Activated gamma-delta T cell (primary cell): ENCODE measurements around the gene RALBP1.

Source experiments
- DNase-seq: peaks from one replicate; lab custom pipeline; 2025; lab: John Stamatoyannopoulos, UW

Gene RALBP1

DNA sequence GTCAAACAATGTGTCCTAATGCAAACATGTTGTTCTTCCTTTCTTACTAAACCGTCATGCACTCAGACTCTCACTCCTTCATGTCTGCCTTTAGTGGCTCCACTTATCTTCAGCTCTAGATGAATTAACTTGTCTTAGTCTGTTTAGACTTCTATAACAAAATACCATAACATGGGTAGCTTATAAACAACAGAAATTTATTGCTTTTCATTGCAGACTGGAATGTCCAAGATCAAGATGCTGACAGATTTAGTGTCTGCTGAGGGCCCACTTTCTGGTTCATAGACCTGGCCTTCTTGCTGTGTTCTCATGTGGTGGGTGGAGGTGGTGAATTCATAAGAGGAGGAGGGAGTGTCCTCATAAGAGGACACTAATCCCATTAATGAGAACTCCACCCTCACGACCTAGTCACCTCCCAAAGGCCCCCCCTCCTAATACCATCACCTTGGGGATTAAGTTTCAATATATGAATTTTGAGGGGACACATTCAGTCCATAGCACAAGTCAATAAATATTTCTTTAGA is 32.3 kb downstream of the RALBP1 start:
- DNase-seq = no peak

DNA sequence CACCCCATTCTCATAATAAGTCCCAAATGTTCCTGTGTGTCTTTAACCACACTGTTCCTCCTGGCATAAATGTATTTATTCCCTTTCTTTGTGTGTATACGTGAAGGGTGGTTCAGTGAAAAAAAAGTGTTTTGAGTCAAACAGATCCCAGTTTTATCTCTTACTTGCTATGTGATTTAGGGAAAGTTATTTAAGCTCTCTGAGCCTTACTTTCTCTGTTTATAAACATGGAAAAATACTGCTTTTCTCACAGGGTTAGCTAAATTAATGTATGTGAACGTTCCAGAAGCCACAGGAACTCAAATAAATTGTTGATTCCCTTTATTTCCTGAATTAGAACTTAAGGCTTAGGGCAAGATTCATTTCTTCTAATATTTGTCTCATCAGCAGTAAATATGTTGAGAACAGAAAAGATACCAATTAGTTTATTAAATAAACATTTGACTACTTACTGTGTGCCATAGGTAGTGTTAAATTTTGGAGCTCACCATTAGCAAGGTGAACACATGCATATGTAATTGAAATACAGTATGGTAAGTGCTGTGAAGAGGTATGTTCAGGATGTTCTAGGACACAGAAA is 33.2 kb downstream of the RALBP1 start:
- no peak for DNase-seq

- DNase-seq = no peak
These were observed 38.7 kb downstream of the RALBP1 start for GRCh38 chr18:9513971-9514512.

DNA sequence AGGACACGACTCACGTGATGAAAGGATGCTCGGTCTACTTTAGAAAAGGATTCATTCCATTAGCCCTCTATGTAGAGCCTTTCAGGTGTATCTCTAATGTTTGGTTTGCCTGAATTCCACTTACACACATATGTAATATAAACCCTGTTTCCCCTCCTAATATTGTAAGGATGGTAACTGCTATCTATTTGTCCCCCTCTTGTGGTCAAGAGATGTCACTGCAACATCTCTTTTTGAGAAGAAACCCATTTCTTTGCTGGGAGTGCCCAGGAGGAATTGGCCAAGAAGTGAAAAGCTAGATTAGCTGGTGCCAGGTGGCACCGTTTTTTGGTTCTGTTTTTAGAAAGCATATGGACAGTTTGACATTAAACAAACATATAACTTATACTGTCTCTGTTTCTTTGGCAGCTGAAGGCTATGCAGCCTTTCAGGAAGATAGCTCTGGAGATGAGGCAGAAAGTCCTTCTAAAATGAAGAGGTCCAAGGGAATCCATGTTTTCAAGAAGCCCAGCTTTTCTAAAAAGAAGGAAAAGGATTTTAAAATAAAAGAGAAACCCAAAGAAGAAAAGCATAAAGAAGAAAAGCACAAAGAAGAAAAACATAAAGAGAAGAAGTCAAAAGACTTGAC is 41.2 kb downstream of the RALBP1 start:
- no peak for DNase-seq

- DNase-seq = no peak
These were observed 42.6 kb downstream of the RALBP1 start for GRCh38 chr18:9517869-9518268.

DNA sequence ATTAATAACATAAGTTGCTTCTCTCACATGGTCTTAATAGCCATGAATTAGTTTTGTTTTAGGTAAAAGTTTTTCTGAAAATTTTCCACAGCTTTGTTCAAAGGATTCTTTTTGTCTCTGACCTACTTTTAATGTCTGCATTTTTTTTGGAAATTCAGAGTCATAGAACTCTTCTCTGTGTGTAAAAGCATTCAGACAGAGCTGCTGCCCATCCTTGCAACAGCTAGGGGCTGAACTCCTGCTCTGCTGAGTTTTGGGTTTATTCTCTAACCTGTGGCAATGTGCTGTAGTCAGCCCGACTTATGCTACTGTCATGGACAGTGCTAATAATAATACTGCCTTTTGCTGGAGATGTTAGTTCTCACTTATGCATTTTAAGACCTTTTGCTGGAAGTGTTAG is 44.1 kb downstream of the RALBP1 start:
- no peak for DNase-seq

DNA sequence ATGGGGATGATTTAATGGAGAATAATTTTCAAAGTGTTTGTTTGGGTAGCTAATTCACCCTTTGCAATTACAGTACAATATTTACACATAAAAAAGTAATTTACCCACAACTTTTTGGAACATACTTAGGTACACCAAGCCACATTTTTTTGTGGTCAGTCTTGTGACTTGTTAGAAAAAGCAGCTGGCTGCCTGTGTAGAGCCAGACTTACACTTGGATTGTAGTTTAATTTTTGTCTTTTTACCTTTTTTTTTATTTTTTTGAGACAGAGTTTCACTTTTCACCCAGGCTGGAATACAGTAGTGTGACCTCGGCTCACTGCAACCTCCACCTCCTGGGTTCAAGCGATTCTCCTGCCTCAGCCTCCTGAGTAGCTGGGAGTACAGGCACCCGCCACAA is 45.4 kb downstream of the RALBP1 start:
- no peak for DNase-seq

- no peak for DNase-seq
These were observed 46.5 kb downstream of the RALBP1 start for GRCh38 chr18:9521770-9522169.

DNA sequence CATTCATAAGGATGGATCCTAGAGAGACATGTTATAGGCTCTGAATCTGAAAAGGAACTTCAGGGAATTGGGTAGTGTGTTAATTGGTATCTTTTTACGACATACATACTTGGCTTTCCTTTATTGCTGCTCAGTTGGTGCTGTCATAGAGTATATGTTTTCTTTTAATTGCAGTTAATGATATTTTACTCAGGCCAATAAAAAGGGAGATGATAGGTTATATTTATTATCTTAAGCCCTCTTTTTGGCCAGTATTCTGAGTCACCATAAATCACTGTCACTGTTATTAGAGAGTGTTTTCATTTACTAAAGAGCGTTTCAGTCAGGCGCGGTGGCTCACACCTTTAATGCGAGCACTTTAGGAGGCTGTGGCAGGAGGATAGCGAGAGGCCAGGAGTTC is 47.6 kb downstream of the RALBP1 start:
- DNase-seq = no peak

DNA sequence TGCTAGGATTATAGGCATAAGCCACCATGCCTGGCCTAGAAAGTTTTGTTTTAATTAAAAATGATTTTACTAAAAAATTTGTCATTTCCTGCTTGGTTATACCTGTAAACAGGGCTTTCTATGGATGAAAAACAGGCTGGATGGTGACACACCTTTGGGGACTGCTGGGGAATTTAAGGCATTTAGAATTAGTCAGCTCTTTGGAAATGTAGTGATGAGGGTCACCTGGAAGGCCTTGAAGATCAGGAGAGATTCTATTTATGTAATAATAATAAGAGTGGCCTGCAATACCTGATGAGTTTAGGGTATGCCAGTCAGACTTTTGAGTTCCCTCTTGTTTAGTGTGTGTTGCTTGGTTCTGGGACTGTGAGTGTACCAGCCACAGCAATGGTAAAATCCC is 51.1 kb downstream of the RALBP1 start:
- DNase-seq = no peak

- DNase-seq = no peak
These were observed 55.1 kb downstream of the RALBP1 start for GRCh38 chr18:9530226-9531009.

DNA sequence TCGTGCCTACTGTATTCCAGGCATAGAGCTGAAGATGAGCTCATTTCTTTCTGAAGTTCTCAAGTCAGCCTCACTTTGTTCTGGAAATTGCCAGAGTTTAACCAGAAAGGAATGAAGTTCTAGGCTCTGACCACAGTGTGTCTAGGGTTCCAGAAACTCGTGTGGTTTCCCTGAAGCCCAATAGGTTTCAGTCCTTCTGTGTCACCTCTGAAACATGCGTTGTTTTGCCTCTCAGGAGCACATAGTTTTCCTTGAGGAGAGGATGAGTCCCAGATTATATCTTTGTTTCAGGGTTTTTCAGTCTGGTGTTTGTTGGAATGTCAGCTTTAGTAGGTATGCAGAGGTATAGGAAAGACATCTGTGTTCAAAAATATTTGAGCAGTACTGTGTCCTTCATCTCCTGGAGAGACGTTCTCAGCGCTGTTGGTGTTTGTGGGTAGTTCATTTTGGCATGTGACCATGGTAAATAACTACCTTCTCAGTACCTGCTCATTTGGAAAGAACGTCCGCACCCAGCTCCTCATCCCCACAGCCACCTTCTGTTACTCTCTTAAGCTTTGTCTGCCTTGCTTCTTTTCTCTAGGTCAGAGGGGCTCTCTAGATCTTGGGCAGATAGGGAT is 56.6 kb downstream of the RALBP1 start:
- DNase-seq = no peak

DNA sequence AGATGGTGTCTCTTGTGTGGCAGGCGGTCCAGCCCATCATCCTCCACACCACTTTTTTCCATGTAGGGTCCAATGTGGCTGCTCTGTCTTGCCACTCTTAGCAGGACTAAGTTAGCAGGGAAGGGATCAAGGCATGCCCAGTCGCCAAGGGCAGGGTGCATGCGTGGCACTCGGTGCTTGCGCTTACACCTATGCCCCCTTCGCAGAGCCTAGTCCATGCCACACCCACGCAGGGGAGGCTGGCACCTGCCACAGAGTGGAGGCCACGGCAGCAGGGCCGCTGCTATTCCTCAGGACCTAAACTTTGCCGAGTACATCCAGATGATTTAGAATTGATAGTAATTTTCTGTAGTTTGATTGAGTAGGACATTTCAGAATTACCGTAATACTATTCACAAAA is 59.5 kb downstream of the RALBP1 start:
- DNase-seq = no peak

DNA sequence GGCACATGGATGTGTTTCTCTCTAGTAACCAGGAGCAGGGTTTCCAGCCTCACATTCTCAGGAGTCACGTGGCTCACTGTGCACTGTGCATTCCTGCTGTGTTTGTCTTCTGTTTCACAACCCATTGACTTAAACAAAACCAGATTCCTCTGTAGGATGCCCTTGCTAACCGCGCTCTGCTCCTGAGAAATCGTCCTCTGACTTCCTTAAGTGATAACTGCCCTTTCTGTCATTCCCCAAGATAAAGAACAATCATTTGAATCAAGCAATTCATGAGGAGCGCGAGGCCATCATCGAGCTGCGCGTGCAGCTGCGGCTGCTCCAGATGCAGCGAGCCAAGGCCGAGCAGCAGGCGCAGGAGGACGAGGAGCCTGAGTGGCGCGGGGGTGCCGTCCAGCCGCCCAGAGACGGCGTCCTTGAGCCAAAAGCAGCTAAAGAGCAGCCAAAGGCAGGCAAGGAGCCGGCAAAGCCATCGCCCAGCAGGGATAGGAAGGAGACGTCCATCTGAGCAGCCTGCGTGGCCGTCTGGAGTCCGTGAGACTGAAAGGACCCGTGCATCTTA is 60.2 kb downstream of the RALBP1 start:
- no peak for DNase-seq

DNA sequence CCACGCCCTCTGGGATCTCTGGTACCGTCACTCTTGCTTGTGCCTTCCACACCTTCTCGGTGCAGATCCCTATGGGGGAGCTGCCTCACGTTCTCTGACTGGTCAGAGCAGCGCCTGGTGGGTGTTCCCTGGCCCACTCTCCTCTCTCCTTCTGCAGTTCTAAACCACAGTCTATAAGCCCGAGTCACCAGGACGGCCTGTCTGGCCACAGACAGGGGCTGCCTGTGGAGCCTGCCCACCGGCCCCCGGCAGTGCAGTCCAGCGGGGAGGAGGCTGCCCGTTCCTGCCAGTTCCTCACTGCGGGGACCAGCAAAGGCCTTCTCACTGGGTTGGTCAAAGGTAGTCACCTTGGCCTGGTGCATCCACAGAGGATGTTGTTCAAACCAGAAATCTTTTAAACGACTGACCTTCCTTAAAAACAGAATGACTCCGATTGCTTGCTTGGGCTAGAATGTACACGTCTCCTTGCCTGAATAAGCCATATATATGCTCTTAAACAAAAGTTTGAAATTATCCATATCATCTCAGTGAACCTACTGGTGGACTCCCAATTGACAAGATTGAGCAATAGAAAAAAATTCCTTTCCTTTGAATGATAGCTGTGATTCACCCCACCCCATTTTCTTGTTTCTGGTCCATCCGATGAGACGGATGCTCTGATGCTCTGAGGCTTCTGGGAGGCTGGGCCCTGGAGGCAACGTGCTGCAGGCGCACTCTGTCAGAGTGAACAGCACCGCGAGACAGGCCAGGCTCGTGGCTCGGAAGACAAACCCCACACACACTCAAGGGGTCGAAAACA is 61.2 kb downstream of the RALBP1 start:
- DNase-seq = no peak

DNA sequence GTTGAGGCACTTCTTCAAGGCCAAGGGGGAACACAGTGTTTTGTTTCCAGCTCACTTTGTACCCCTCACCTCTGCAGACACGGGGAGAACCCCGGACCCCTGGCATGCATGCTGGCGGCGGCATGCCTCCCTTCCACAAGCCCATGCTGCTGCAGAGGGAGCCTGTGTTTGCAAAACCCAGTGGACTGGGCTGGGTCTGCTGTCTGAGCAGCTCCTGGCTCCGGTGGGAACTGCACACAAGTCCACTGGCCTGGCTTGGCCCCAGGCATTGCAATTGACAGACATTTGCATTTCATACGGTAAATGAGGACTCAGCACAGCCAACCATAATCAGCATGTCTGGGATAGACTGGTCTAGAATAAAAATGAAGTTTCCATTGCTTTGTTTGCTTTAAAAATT is 62.4 kb downstream of the RALBP1 start:
- DNase-seq = no peak

DNA sequence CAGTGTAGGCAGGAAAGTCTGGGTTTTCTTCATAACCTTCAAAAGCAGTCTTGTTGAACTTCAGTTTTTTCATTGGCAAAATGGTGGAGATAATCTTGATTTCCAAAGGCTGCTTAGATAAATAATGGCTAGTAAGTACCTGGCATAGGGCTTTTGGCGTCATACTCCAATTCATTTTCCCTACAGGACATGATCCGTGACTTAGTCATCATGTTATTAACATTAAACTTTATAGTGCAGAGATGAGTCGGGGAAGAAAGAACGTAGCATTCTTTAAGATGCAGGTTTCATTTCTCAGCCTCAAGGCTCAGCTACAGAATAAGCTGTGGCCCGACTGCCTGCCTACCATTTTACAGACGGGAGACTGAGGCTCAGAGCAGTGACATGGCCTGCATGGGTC is 64.0 kb downstream of the RALBP1 start:
- DNase-seq = no peak

- no peak for DNase-seq
These were observed 64.6 kb downstream of the RALBP1 start for GRCh38 chr18:9539938-9540337.

DNA sequence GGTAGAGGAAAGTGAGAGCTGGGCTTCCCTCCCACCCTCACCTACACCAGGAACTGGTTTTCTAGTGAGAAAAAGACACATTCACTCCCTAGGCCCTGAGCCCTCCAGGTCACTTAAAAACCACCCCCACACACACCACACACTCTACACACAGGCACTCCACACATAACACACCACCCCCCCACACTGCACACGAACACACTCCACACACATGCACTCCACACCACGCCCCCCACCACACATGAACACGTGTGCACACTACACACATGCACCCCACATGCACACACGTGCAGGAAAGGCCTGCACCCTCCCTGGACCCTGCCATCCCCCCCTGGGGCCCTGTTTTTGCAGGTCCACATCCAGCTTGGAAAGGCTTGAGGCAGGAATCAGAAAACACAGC is 67.6 kb downstream of the RALBP1 start:
- no peak for DNase-seq

DNA sequence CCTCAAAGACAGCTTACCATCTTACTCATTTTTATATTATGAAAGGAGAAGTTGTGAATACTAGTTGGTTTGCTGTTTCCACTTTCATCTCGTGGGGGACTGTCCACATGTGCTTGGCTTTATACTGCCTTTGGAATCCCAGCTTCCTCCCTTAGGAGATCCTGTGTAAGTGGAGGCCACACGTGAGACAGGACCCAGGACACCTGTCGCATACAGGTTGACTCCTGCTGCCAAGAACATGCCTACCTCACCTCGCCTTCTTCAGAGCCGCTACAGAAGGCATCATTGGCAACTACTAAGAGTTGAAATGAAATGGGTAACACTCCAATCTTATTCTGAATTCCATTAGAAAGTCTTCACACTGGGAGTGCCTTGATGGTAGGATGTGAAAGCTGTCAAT is 69.7 kb downstream of the RALBP1 start:
- DNase-seq = no peak

DNA sequence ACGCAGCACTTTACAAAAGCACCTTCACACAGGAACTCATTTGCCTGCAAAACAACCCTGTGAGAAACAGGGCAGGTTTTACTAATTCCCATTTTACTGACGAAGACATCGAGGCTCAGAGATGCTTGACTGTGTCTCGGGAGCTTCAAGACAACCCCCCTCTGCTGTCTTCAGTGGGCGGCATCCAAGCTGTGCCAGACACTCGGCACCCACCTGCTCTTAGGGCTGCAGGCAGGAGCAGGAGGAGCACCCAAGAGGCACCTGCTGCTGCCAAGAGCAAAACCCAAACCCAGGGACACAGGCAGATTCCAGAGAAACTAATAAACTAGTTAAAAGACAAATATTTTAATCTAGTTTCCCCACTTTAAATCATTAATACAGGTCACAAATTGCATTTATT is 71.2 kb downstream of the RALBP1 start:
- no peak for DNase-seq
